22Rv1 (cell line): ENCODE data around the gene OMG.

Experiments
- ZFX ChIP-seq: fragments of 450-650 bp; IDR thresholded peaks from 2 replicates; pipeline ENCODE4 v1.6.1; 2017; ENCODE audit warnings: antibody characterized with exemption, borderline replicate concordance
- TF ChIP-seq, protein P1 (sequence below): fragments of 450-650 bp; IDR thresholded peaks from 2 replicates; pipeline ENCODE4 v1.5.1; 2017; ENCODE audit warnings: mild to moderate bottlenecking

DNA sequence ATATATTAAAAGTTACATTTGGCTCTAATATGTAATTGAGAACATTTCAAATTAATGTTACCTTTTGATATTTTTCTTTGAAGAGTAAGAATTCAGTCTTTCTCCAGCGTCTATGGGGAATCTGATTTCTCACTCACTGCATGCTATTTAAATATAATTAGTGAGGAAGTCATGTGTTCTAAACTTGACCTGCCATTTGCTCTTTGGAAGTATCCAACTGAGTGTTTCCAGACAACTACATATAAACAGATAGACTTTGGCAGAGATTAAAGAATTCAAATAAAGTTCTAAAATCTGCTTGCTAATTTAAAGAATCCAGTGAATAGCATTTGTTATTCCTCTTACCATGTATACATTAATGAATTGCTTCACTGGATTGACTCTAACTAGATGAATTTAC, 23.5 kb downstream of the OMG start:
- TF ChIP-seq, protein P1, sequence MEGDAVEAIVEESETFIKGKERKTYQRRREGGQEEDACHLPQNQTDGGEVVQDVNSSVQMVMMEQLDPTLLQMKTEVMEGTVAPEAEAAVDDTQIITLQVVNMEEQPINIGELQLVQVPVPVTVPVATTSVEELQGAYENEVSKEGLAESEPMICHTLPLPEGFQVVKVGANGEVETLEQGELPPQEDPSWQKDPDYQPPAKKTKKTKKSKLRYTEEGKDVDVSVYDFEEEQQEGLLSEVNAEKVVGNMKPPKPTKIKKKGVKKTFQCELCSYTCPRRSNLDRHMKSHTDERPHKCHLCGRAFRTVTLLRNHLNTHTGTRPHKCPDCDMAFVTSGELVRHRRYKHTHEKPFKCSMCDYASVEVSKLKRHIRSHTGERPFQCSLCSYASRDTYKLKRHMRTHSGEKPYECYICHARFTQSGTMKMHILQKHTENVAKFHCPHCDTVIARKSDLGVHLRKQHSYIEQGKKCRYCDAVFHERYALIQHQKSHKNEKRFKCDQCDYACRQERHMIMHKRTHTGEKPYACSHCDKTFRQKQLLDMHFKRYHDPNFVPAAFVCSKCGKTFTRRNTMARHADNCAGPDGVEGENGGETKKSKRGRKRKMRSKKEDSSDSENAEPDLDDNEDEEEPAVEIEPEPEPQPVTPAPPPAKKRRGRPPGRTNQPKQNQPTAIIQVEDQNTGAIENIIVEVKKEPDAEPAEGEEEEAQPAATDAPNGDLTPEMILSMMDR, result no peak
- TF ChIP-seq ZFX, result no peak
